ENCODE measurements around the gene NAA80.
A peak's percentile ranks its signal among the peaks of the same experiment; 100 is the strongest.
"Not testable (repeated sequence)": the region's sequence is repeated elsewhere in the genome, so short reads cannot be mapped to it uniquely, and the experiment has no call there.

NAA80 gene

GRCh38 chr3:50312041-50312440 is 12.8 kb upstream of the NAA80 start:
- DNase-seq, result not testable (repeated sequence)

- no peak for DNase-seq
These were observed 5.4 kb upstream of the NAA80 start for GRCh38 chr3:50304601-50305000.

- DNase-seq, result no peak
These were observed 4.0 kb upstream of the NAA80 start, which contains the start of gene HYAL1 for GRCh38 chr3:50303013-50303815. HYAL1 (minus strand) TSS chr3:50303574; CDS start chr3:50302956, 618 bp downstream.

GRCh38 chr3:50302095-50303012 is 3.1 kb upstream of the NAA80 start:
- DNase-seq, result no peak

- DNase-seq, result no peak
These were observed 1.6 kb upstream of the NAA80 start for GRCh38 chr3:50300681-50301254.

GRCh38 chr3:50299929-50300680 is 900 bp upstream of the NAA80 start:
- DNase-seq, result no peak

- no peak for DNase-seq
These were observed 378 bp upstream of the NAA80 start for GRCh38 chr3:50299638-50299928.

- DNase-seq, result no peak
These were observed 1.1 kb downstream of the NAA80 start for GRCh38 chr3:50297896-50298725.

GRCh38 chr3:50297384-50297775 is 1.8 kb downstream of the NAA80 start:
- no peak for DNase-seq

GRCh38 chr3:50296721-50297383 is 2.4 kb downstream of the NAA80 start:
- no peak for DNase-seq

- DNase-seq, result no peak
These were observed 3.4 kb downstream of the NAA80 start for GRCh38 chr3:50295553-50296431.

GRCh38 chr3:50294492-50295403 is 4.5 kb downstream of the NAA80 start:
- DNase-seq, result no peak

- no peak for DNase-seq
These were observed 5.1 kb downstream of the NAA80 start for GRCh38 chr3:50294089-50294488.

GRCh38 chr3:50293079-50293801 is 6.0 kb downstream of the NAA80 start:
- DNase-seq, result no peak

- peak; percentile 96 for DNase-seq
These were observed 6.8 kb downstream of the NAA80 start, which contains the start of gene IFRD2 for GRCh38 chr3:50292159-50293078. IFRD2 (minus strand) TSS chr3:50292429; CDS start chr3:50292274, 155 bp downstream.

GRCh38 chr3:50290161-50290641 is 9.0 kb downstream of the NAA80 start:
- no peak for DNase-seq

GRCh38 chr3:50289130-50289529 is 10.1 kb downstream of the NAA80 start:
- DNase-seq, result no peak

Measured in stimulated activated naive CD4-positive, alpha-beta T cell treated with Interleukin-2 at 50 U/mL for 16 hours (primary cell).